NCI-H1417 treated with DMSO at 0.1 percent for 48 hours (cell line): ENCODE data around the gene TMEM158.

Experiments
- DNase-seq: peaks from one replicate; lab custom pipeline; 2025; lab: John Stamatoyannopoulos, UW

TMEM158 gene

GRCh38 chr3:45232521-45232920, 6.4 kb upstream of the TMEM158 start:
- no peak for DNase-seq

- no peak for DNase-seq
Measured at GRCh38 chr3:45227946-45228345, 1.9 kb upstream of the TMEM158 start.

GRCh38 chr3:45227071-45227820, 1.2 kb upstream of the TMEM158 start:
- DNase-seq = no peak

- no peak for DNase-seq
Measured at GRCh38 chr3:45225465-45226205, 452 bp downstream of the TMEM158 start.

GRCh38 chr3:45224824-45225464, 1.1 kb downstream of the TMEM158 start:
- DNase-seq = no peak

GRCh38 chr3:45223889-45224727, 2.0 kb downstream of the TMEM158 start:
- DNase-seq = no peak

GRCh38 chr3:45219694-45220093, 6.4 kb downstream of the TMEM158 start:
- DNase-seq = no peak

- DNase-seq = no peak
Measured at GRCh38 chr3:45218578-45219390, 7.3 kb downstream of the TMEM158 start.

GRCh38 chr3:45216021-45216609, 10.0 kb downstream of the TMEM158 start:
- no peak for DNase-seq

- DNase-seq = no peak
Measured at GRCh38 chr3:45215466-45215865, 10.6 kb downstream of the TMEM158 start.

GRCh38 chr3:45214061-45214680, 11.9 kb downstream of the TMEM158 start:
- DNase-seq = no peak

- no peak for DNase-seq
Measured at GRCh38 chr3:45212095-45212468, 14.0 kb downstream of the TMEM158 start.

- no peak for DNase-seq
Measured at GRCh38 chr3:45211466-45212094, 14.5 kb downstream of the TMEM158 start.

GRCh38 chr3:45210308-45211041, 15.6 kb downstream of the TMEM158 start:
- no peak for DNase-seq

- no peak for DNase-seq
Measured at GRCh38 chr3:45209526-45209925, 16.6 kb downstream of the TMEM158 start.

- no peak for DNase-seq
Measured at GRCh38 chr3:45208586-45208985, 17.5 kb downstream of the TMEM158 start.

- no peak for DNase-seq
Measured at GRCh38 chr3:45207446-45207845, 18.6 kb downstream of the TMEM158 start.

- no peak for DNase-seq
Measured at GRCh38 chr3:45205126-45205525, 21.0 kb downstream of the TMEM158 start.

GRCh38 chr3:45204136-45204535, 22.0 kb downstream of the TMEM158 start:
- DNase-seq = no peak
